Lower lobe of right lung (tissue), 2 donors: Measurements from ENCODE around the gene MYLK. TPM values are rescaled to one million over a fixed set of nuclear protein-coding genes. Genes with fewer than 3 reads are reported as not detected.

ENCODE experiments used
- ATAC-seq, 2 donors: fragments of 200-7000 bp; cut with Tn5 transposase; one replicate each; pipeline ENCODE4 v1.9.1; 2020 to 2022; ENCODE audit warnings: mild to moderate bottlenecking in 2 of 2, moderate library complexity in 2 of 2
- DNase-seq: peaks from one replicate; pipeline ENCODE4 v3.0.0-alpha.2; 2020
- H3K27ac ChIP-seq: fragments of 200-600 bp; one replicate; pipeline ENCODE4 v1.8.0; 2022
- H3K27me3 ChIP-seq: fragments of 200-600 bp; one replicate; pipeline ENCODE4 v1.8.0; 2022; ENCODE audit warnings: low read depth
- H3K36me3 ChIP-seq: fragments of 200-600 bp; one replicate; pipeline ENCODE4 v1.8.0; 2022; ENCODE audit warnings: mild to moderate bottlenecking
- H3K4me1 ChIP-seq: fragments of 200-600 bp; one replicate; pipeline ENCODE4 v1.8.0; 2022
- H3K4me3 ChIP-seq: fragments of 200-600 bp; one replicate; pipeline ENCODE4 v1.8.0; 2022; ENCODE audit warnings: mild to moderate bottlenecking
- H3K9me3 ChIP-seq: fragments of 200-600 bp; one replicate; pipeline ENCODE4 v1.8.0; 2022
- intact Hi-C: fragments of 100-400 bp; cut with DNase I; formaldehyde crosslinking; loops from one replicate; pipeline ENCODE4 v1.11.0; 2022
- total RNA-seq: library from RNA; stranded (reverse); fragmentation: NEBNext Ultra II Directional; extraction: Animal tissue kit (Norgen Biotek cat#: 25700); gene quantifications from one replicate; pipeline ENCODE4 v1.2.1, GENCODE V29; 2021
- TF ChIP-seq, protein P1 (sequence below): fragments of 200-600 bp; IDR thresholded peaks from one replicate; pipeline ENCODE4 v1.8.0; 2022; ENCODE audit warnings: antibody characterized with exemption, mild to moderate bottlenecking
- donor health status: DM: no; HTN: yes; CAD: no; lungs with severe emphysema.

MYLK gene
- total RNA-seq, 1 donor from 2014 or later, result 156 TPM

- TF ChIP-seq, protein P1, sequence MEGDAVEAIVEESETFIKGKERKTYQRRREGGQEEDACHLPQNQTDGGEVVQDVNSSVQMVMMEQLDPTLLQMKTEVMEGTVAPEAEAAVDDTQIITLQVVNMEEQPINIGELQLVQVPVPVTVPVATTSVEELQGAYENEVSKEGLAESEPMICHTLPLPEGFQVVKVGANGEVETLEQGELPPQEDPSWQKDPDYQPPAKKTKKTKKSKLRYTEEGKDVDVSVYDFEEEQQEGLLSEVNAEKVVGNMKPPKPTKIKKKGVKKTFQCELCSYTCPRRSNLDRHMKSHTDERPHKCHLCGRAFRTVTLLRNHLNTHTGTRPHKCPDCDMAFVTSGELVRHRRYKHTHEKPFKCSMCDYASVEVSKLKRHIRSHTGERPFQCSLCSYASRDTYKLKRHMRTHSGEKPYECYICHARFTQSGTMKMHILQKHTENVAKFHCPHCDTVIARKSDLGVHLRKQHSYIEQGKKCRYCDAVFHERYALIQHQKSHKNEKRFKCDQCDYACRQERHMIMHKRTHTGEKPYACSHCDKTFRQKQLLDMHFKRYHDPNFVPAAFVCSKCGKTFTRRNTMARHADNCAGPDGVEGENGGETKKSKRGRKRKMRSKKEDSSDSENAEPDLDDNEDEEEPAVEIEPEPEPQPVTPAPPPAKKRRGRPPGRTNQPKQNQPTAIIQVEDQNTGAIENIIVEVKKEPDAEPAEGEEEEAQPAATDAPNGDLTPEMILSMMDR, result no peak
- no peaks in the 10 kb centered on the region for H3K27me3 ChIP-seq
- ATAC-seq, result no peak
- peaks cover 17% of the 10 kb centered on the region for H3K4me1 ChIP-seq
- no peak overlapping the region for H3K4me3 ChIP-seq
- H3K27ac ChIP-seq, result no peak overlapping the region
- no peak for DNase-seq
- H3K36me3 ChIP-seq, result peaks cover 62% of the 10 kb centered on the region
- intact Hi-C loops, result no loop called here
- no peaks in the 10 kb centered on the region for H3K9me3 ChIP-seq
Observed at GRCh38 chr3:123637131-123637530, 247.0 kb downstream of the MYLK start.

DNA sequence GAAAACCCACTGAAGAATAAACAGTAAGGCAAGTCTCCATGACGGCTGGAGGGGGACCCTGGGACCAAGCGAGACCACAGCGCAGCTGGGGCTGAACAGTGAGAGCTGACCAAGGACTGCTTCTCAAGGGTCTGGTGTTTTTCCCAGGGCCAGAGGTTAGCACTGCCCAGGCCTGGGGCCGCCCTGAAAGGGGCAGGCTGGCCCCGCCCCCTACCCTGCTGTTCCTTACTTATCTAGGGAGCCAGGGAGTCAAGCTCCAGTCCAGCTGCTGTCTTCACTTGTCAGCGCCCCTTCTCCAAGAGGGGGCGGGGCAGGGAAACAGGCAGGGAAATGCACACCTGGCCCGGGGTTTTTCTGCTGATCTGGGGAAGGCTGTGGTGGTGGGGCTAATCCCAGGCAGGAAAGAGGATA, 247.7 kb downstream of the MYLK start:
- DNase-seq, result no peak
- H3K9me3 ChIP-seq, result no peaks in the 10 kb centered on the region
- no peak overlapping the region for H3K27ac ChIP-seq
- H3K36me3 ChIP-seq, result peaks cover 64% of the 10 kb centered on the region
- ATAC-seq, result peak in 1 of 2 donors; percentile 31
- TF ChIP-seq, protein P1, result no peak
- intact Hi-C loops, result no loop called here
- no peak overlapping the region for H3K4me3 ChIP-seq
- H3K4me1 ChIP-seq, result peaks cover 17% of the 10 kb centered on the region
- H3K27me3 ChIP-seq, result no peaks in the 10 kb centered on the region

DNA sequence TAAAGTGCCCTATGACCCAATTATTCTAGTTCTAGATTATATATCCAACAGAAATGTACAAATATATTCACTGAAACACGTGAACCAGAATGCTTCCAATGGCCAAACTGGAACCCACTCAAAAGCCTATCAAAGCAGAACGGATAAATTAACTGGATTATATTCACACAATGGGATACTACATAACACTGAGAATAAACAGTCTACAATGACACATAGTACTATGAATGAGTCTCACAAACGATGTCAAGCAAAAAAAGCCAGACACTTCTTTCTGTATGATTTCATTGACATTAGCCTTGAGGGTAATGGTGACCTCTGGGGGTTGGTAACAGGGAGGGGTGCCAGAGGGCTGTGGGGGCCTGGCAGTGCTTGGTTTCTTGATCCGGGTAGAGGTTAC, 248.4 kb downstream of the MYLK start:
- TF ChIP-seq, protein P1, result no peak
- no peak overlapping the region for H3K4me3 ChIP-seq
- H3K36me3 ChIP-seq, result peaks cover 71% of the 10 kb centered on the region
- no peak for DNase-seq
- H3K27ac ChIP-seq, result no peak overlapping the region
- H3K27me3 ChIP-seq, result no peaks in the 10 kb centered on the region
- intact Hi-C loops, result no loop called here
- peaks cover 17% of the 10 kb centered on the region for H3K4me1 ChIP-seq
- H3K9me3 ChIP-seq, result no peaks in the 10 kb centered on the region
- ATAC-seq, result no peak

DNA sequence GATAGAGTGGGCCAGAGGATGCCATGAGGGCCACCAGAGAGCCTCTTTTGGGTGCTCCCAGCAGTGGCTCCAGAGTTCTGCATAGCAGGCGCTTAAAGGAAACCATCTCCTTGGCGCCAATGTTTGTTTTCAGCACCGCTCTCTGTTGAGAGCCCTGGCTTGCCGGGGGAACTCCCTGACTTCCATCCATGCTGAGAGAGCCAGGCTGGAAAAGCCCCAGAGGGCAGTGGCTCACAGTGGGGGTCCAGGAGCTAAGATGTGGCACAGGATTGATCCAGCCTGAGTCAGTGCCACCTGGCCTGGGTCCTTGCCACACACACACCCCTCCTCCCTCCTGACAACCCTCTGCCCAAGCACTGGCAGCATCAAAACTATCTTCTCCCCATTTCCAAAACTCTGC, 248.9 kb downstream of the MYLK start:
- ATAC-seq (peak in 1 of 2 donors; percentile 23), DNase-seq (no peak)
- Histone ChIP-seq H3K27ac (no peak overlapping the region), H3K36me3 (peaks cover 71% of the 10 kb centered on the region), H3K27me3 (no peaks in the 10 kb centered on the region), H3K9me3 (no peaks in the 10 kb centered on the region), H3K4me3 (no peak overlapping the region), H3K4me1 (peaks cover 17% of the 10 kb centered on the region)
- intact Hi-C loops, result no loop called here
- TF ChIP-seq, protein P1, result no peak

- no peak for DNase-seq
- no peak for ATAC-seq
- peak overlapping the region; percentile 18 for H3K27ac ChIP-seq
- H3K27me3 ChIP-seq, result no peaks in the 10 kb centered on the region
- intact Hi-C loops, result no loop called here
- H3K4me3 ChIP-seq, result no peak overlapping the region
- TF ChIP-seq, protein P1, result no peak
- H3K36me3 ChIP-seq, result peaks cover 71% of the 10 kb centered on the region
- no peaks in the 10 kb centered on the region for H3K9me3 ChIP-seq
- H3K4me1 ChIP-seq, result peaks cover 17% of the 10 kb centered on the region
Observed at GRCh38 chr3:123634149-123635051, 249.7 kb downstream of the MYLK start.
